ENCODE measurements around the gene GRAMD1B.

GRAMD1B gene

GRCh38 chr11:123429913-123430720 is at the start of gene GRAMD1B:
Gene GRAMD1B, plus strand, starts transcription at chr11:123430269. Its CDS starts 524 bp downstream, at chr11:123430793.
- peak; percentile 96 for DNase-seq (ENCODE audit: low read depth)

GRCh38 chr11:123381149-123381548 is 48.9 kb upstream of the GRAMD1B start:
- DNase-seq (ENCODE audit: low read depth) = no peak

- no peak for DNase-seq (ENCODE audit: low read depth)
Observed at GRCh38 chr11:123381817-123382554, 48.1 kb upstream of the GRAMD1B start.

GRCh38 chr11:123382555-123383074 is 47.5 kb upstream of the GRAMD1B start:
- no peak for DNase-seq (ENCODE audit: low read depth)

- DNase-seq (ENCODE audit: low read depth) = no peak
Observed at GRCh38 chr11:123384116-123384515, 46.0 kb upstream of the GRAMD1B start.

GRCh38 chr11:123386796-123387510 is 43.1 kb upstream of the GRAMD1B start:
- DNase-seq (ENCODE audit: low read depth) = peak; percentile 94

- DNase-seq (ENCODE audit: low read depth) = no peak
Observed at GRCh38 chr11:123388640-123389039, 41.4 kb upstream of the GRAMD1B start.

GRCh38 chr11:123390146-123390545 is 39.9 kb upstream of the GRAMD1B start:
- DNase-seq (ENCODE audit: low read depth) = no peak

- no peak for DNase-seq (ENCODE audit: low read depth)
Observed at GRCh38 chr11:123391646-123392348, 38.3 kb upstream of the GRAMD1B start.

GRCh38 chr11:123392431-123392830 is 37.6 kb upstream of the GRAMD1B start:
- no peak for DNase-seq (ENCODE audit: low read depth)

GRCh38 chr11:123392844-123393243 is 37.2 kb upstream of the GRAMD1B start:
- DNase-seq (ENCODE audit: low read depth) = no peak

GRCh38 chr11:123393312-123393927 is 36.6 kb upstream of the GRAMD1B start:
- no peak for DNase-seq (ENCODE audit: low read depth)

- no peak for DNase-seq (ENCODE audit: low read depth)
Observed at GRCh38 chr11:123404676-123405075, 25.4 kb upstream of the GRAMD1B start.

- DNase-seq (ENCODE audit: low read depth) = peak; percentile 6
Observed at GRCh38 chr11:123405123-123405592, 24.9 kb upstream of the GRAMD1B start.

GRCh38 chr11:123406441-123407129 is 23.5 kb upstream of the GRAMD1B start:
- no peak for DNase-seq (ENCODE audit: low read depth)

GRCh38 chr11:123407130-123407995 is 22.7 kb upstream of the GRAMD1B start:
- peak; percentile 80 for DNase-seq (ENCODE audit: low read depth)

GRCh38 chr11:123407996-123408597 is 22.0 kb upstream of the GRAMD1B start:
- DNase-seq (ENCODE audit: low read depth) = no peak

- no peak for DNase-seq (ENCODE audit: low read depth)
Observed at GRCh38 chr11:123408619-123409455, 21.2 kb upstream of the GRAMD1B start.
